IPS DF 19.7 (cell line): Measurements from ENCODE around the gene CFHR1.
"Not testable (repeated sequence)": the region's sequence is repeated elsewhere in the genome, so short reads cannot be mapped to it uniquely, and the experiment has no call there.

ENCODE experiments used
- DNase-seq: peaks from one replicate; pipeline ENCODE4 v3.0.0-alpha.2; 2013; ENCODE audit warnings: low read depth, low spot score

CFHR1 gene

DNA sequence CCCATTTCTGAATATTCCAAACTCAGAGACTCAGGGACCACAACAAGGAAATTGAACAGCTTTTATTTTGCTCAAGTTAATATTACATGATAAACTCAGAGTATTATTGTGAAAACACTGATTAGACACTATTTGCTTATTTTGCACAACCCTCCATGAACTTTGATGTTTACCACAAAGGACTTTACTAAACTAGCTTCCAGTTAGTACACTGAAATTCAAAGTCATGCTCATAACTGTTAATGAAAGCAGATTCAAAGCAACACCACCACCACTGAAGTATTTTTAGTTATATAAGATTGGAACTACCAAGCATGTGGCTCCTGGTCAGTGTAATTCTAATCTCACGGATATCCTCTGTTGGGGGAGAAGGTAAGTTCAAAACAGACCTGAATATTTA is at the start of gene CFHR1:
CFHR1 (plus strand) TSS at position 201 of the 400 bp plus-strand sequence; CDS start at position 315, 114 bp downstream.
- not testable (repeated sequence) for DNase-seq

DNA sequence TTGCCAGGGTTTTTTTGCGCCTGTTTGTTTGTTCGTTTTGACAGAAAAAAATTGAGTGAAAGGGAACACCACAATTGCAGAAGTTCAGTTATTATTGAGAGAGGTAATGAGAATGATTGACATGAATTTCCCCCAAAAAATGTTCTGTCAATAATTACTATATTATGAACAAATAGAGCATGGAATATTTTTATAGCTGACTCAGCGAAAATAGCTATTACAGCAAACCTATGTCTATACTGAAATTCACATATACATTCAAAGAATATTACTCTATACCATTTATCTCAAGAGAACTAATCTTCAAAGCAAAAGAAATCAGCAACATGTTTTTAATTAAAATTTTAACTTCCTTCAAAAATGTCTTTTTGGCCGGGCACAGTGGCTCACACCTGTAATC is 49.7 kb upstream of the CFHR1 start:
- not testable (repeated sequence) for DNase-seq

DNA sequence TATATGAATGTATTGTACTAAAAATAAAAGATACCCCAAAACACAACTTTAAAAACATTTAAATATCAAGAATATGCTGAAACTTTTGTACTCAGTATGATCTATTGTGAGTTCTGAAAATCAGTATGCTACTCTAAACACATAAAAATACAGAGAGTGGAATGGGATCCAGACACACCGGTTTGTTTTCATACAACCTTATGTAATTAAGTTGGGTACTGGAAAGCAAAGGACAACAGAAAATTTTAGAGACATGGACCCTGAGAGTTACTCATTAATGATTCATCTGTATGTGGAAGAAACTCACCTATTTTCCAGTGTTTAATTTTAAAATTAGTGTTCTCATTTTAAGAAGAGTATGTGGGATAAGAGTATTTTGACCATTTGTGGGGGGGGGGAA is 45.8 kb upstream of the CFHR1 start:
- DNase-seq: no peak

DNA sequence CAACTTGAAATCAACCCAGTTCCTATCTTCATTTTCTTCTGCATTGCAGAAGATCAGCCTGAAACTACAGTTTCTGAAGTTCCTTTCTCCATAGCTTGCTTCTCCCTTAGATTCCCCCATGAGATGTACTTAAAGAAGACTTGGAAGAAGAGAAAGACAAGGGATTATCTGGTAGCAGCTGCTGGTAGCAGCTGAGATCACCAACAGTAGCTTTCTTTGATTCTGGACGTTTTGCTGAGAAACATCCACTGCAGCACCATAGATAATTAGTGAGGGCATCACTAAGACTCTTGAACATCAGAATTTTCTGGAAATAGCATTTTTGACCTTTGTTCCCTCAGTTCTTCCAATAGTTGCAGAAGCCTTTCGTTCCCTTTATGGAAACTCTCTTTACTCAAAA is 45.4 kb upstream of the CFHR1 start:
- no peak for DNase-seq

DNA sequence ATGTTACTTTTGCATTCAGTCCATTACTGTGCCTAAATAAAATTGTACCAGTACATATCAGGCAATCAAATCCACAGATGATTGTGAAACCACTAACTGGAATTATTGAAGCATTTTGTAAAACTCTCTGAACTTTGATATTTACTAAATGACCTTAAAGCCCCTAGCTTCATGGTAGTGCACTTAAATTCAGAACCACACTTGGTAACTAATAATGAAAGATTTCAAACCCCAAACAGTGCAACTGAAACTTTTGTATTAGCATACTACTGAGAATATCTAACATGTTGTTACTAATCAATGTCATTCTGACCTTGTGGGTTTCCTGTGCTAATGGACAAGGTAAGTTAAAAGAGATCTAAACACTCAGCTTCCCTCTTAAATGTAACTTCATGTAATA is 44.9 kb upstream of the CFHR1 start, which contains the start of gene CFHR3:
CFHR3 (plus strand) TSS at position 238 of the 400 bp plus-strand sequence; CDS start at position 285, 47 bp downstream.
- no peak for DNase-seq

DNA sequence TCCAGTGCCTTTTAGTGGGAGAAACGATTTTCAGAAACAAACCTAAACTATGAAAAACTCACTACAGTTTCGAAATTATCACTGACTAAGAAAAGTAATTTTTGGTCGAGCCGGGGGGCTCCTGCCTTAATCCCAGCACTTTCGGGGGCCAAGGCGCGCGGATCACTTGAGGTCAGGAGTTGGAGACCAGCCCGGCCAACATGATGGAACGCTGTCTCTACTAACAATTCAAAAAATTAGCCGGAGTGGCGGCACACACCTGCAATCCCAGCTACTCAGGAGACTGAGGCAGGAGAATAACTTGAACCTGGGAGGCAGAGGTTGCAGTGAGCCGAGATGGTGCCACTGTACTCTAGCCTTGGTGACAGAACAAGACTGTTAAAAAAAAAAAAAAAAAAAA is 41.9 kb upstream of the CFHR1 start:
- no peak for DNase-seq

DNA sequence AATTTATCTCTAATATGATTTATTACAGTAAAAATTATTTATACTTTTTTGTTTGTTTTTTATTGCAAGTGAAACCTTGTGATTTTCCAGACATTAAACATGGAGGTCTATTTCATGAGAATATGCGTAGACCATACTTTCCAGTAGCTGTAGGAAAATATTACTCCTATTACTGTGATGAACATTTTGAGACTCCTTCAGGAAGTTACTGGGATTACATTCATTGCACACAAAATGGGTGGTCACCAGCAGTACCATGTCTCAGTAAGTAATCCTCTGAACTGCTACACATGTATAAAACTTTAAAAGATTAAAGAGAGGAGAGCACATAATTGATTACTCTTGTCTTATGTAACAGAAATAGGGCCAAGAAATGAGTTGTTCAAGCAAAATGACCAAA is 40.4 kb upstream of the CFHR1 start:
- no peak for DNase-seq

DNA sequence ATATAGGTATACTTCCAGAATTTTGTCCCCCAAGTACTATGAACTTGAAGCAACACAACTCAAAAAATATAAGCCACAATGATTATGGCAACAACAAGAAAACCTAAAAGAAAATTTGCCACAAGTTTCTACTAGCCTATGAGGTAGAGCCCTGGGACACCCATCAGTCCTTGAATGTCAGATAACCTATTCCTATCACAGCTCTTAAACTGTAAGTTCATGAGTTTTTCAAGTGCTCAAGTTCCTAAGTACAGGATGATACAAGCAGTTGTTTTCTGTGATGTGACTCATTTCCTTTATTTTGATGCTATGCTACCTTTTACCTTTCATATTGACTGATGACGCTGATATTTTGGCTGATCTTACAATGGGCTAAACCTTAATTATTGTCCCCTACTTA is 28.3 kb upstream of the CFHR1 start:
- DNase-seq: not testable (repeated sequence)

DNA sequence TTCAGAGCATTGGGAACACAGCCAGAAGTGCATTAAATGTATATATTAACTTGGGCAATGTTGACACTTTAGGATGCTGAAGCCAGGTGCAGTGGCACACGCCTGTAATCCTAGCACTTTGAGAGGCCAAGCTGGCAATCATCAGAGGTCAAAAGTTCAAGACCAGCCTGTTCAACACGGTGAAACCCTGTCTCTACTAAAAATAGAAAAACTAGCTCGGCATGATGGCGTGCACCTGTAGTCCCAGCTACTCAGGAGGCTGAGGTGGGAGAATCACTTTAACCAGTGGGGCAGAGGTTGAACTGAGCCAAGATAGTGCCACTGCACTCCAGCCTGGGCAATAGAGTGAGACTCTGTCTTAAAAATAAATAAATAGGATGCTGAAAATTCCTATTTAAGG is 25.4 kb upstream of the CFHR1 start:
- DNase-seq: not testable (repeated sequence)

DNA sequence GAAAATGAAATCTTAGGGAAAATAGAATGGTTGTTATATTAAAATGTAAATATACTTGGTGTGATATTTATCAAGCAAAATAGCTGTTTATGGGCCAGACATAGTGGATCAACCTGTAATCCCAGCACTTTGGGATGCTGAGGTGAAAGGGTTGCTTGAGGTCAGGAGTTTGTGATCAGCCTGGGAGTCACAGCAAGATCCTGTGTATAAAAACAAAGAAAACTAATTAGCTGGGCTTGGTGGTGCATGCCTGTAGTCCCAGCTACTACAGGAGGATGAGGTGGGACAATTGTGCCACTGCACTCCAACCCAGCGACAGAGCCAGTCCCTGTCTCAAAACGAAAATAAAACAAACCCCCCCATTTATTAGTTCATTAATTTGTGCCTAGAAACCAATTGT is 21.6 kb upstream of the CFHR1 start:
- no peak for DNase-seq

DNA sequence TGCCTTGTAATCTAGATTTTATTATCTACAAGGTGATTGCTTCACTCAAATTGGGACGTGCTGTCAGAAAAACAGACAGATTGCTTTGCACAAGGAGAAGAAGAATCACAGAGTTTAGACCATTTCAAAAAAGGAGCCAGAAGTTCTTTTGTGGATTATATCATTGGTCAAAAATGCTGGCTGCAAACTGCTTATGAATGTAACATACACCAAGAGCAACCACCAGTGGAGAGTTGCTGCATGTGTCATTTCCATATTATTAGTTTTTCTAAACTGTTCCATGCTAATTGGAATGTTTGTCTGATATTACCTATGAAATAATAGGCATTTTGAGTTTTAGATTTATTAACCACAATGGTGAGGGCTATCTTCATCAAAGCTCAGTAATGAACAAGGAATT is 17.6 kb upstream of the CFHR1 start:
- not testable (repeated sequence) for DNase-seq

DNA sequence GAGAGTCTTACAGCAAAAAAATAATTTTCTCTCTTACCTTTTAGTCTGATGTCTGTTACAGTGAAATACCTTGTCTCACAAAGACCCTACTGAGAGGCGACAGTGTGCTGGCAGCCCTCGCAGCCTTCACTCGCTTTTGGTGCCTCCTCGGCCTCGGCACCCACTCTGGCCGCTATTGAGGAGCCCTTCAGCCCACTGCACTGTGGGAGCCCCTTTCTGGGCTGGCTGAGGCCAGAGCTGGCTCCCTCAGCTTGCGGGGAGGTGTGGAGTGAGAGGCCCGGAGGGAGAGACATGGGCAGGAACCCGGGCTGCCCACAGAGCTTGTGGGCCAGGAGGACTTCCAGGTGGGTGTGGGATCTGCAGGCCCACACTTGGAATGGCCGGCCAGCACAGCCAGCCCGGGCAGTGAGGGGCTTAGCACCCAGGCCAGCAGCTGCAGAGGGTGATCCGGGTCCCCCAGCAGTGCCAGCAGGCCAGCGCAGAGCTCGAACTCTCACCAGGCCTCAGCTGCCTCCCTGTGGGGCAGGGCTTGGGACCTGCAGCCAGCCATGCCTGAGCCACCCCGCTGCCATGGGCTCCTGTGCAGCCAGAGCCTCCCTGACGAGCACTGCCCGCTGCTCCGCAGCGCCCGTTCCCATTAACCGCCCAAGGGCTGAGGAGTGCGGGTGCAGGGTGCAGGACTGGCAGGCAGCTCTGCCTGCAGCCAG is 10.8 kb upstream of the CFHR1 start:
- DNase-seq: no peak

DNA sequence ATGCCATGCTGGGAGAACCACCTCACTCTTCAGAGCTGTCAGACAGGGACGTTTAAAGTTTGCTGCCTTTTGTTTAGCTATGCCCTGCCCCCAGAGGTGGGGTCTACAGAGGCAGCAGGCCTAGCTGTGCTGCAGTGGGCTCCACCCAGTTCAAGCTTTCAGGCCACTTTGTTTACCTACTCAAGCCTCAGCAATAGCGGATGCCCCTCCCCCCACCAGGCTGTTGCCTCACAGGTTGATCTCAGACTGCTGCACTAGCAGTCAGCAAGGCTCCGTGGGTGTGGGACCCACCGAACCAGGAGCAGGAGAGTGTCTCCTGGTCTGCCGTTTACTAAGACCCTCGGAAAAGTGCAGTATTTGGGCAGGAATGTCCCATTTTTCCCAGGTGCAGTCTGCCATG is 2.1 kb upstream of the CFHR1 start:
- not testable (repeated sequence) for DNase-seq

DNA sequence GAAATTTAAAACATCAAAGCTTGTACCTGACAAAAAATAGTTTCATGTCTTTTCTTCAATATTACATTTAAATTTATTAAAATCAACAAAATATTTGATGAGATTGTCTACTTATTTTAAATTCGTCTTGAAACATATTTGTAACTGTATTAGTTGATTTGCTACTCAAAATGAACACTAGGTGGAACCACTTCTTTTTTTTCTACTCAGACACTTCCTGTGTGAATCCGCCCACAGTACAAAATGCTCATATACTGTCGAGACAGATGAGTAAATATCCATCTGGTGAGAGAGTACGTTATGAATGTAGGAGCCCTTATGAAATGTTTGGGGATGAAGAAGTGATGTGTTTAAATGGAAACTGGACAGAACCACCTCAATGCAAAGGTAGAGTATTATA is 8.3 kb downstream of the CFHR1 start:
- DNase-seq: not testable (repeated sequence)

DNA sequence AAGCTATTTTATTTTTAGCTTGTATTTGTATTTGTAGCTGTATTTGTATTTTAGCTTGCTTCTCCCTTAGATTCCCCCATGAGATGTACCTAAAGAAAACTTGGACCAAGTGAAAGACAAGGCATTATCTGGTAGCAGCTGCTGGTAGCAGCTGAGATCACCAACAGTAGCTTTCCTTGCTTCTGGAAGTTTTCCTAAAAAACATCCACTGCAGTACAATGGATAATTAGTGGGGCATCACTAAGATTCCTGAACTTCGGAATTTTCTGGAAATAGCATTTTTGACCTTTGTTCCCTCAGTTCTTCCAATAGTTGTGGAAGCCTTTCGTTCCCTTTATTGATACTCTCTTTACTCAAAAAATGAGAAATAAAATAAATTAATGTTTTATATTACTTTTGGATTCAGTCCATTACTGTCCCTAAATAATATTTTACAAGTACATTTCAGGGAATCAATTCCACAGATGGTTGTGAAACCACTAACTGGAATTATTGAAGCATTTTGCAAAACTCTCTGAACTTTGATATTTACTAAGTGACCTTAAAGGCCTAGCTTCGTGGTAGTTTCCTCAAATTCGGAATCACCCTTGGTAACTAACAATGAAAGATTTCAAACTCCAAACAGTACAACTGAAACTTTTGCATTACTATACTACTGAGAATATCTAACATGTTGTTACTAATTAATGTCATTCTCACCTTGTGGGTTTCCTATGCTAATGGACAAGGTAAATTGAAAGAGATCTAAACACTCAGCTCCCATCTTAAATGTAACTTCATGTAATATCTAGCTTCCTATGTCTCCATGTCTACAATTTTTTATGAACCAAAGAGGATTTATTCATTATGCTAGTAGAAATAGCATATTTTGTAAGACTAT is 30.3 kb downstream of the CFHR1 start:
- DNase-seq: not testable (repeated sequence)

DNA sequence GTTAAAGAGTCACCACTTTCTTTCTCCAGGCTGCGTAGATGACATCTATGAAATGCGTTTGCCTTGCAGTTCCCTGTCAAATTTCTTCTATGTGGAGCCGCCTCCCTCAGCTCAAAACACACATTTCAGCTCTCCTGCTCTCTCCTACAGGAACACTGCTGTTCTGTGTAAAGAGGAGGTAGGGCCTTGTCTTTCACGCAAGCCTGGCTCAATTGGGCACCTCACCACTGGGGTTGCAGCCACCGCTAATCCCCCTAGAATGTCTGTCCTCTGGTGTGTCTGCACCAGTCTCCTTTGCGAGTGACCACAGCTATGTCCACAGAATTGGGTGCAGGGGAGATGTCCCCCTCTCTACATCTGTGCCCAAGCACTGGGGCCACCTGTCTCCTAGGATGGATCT is 36.5 kb downstream of the CFHR1 start:
- no peak for DNase-seq

DNA sequence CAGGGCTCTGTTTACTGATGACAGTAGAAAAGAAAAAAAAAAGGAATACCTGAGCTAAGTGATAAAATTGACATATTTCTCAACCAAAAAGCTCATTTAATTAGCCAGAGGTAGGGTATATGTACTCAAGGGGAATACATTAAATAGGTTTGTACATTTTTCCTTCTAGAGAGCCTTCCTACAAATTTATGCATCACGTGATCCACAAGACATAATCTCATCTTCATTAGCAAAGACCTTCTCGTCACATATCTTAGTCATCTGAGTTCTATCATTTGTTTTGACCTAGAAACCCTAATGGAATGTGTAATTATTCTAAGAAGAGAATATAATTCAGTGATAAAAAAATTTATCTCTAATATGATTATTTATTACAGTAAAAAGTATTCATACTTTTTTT is 37.7 kb downstream of the CFHR1 start:
- no peak for DNase-seq

DNA sequence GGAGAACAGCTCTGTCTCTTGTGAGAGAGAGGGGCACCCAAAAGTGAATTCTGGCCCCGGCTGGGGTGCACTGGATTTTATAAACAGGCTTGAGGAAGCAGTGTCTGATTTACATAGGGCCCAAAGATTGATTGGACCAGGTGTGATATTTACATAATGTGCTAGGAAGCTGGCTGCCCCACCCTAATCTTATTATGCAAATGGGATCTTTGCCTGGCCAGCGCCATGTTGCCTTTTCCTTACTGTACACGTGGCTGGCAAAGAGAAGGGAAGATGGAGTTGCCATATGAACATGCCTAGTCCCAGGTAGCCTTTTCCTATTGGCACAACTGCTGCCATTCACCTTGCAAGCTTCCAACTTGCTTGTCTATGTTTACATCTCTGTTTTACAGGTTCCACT is 39.3 kb downstream of the CFHR1 start:
- no peak for DNase-seq

DNA sequence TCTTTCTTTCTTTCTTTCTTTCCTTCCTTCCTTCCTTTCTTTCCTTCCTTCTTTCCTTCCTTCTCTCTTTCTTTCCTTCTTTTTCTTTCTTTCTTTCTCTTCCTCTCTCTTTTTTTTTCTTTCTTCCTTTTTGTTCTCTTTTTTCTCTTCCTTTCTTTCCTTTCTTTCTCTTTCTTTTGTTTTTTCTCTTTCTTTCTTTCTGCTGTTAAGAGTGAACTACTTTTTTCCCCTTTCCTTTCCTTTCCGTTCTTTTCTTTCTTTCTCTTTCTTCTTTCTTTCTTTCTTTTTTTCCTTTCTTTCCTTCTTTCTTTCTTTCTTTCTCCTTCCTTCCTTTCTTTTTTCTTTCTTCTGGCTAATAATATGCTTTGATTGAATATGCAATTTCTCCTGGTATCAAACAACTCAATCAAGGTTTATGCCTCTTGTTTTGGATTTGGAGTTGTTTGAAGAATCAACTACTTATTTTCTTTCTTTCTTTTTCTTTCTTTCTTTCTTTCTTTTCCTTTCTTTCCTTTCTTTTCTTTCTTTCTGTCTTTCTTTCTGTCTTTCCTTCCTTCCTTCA is 40.9 kb downstream of the CFHR1 start:
- no peak for DNase-seq

DNA sequence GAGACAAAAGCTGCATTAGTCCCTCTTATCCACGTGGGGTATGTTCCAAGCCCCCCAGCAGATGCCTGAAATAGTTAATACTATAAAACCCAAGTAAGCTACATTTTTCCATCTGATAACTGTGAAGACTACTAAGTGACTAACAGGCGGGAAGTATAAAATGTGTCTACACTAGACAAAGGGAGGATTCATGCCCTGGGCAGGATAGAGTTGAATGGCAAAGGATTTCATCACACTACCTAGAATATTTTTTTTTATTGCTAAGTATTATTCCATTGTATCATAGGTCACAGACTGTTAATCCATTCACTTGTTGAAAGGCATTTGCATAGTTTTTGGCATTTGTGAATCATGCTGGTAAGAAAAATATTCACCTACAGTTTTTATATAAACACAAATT is 41.9 kb downstream of the CFHR1 start:
- DNase-seq: no peak

DNA sequence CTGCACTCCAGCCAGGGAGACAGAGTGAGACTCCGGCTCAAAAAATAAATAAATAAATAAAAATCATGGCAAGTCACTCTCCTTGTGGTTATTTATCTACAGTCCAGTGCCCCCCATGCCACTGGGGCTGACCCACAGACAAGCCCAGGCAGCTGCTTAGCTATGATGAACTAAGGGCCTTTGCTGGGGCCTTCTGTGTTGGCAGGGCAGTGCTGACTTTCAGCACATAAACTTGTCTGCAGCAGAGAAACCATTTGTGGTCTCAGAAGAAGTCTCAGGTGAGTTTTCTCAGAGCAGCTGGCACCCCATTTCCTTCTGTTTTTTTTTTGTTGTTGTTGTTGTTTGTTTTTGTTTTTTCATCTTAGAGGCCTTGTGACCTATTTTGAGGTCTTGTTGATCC is 47.4 kb downstream of the CFHR1 start:
- no peak for DNase-seq

DNA sequence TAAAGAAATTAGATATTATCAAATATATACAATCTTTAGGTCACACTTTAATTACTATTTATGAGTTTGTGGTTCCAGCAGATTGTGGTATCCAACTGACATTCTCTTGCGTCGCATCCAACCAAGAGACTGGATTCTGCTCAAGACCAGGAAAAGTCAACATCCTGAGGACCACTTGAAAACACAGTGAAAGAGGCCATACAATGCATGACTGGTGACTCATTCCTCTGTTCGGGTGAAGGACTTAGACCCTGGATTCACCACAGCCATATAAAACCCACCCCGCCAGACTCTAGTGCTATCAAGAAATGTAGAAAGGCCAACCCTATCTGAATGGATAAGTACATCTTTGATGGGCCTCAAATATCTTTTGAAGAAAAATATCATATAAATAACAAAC is 53.9 kb downstream of the CFHR1 start:
- no peak for DNase-seq

DNA sequence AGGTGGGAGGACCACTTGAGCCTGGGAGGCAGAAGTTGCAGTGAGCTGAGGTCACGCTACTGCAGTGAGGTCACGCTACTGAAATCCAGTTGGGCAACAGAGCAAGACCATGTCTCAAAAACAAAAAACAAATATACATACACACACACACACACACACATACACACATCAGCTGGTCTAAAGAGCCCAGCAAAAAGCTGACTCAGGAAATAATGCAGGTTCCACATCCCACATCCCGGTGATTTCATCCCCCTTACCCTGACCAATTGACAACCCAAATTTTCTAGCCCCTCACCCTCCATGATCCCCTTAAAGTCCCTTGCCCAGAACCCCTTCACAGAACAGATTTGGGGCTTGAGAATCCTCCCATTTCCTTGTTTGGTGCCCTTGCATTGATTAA is 56.4 kb downstream of the CFHR1 start:
- no peak for DNase-seq
